Adrenal gland (tissue), 12 donors: ENCODE measurements around the gene GOLPH3. TPM values are rescaled to one million over a fixed set of nuclear protein-coding genes. Genes with fewer than 3 reads are reported as not detected.
"Not testable (repeated sequence)": the region's sequence is repeated elsewhere in the genome, so short reads cannot be mapped to it uniquely, and the experiment has no call there.

ENCODE experiments used
- DNase-seq, 7 donors: peaks; one replicate each; pipeline ENCODE4 v3.0.0-alpha.2; 2019 to 2020
- H3K27ac ChIP-seq, 5 donors: fragments of 200-600 bp; sonication (generic) in 4 of 5; 1 replicate in 3 of 5; 2 replicates in 2 of 5; pipeline versions ENCODE4 v1.5.1 to v1.8.0; 2016 to 2020; ENCODE audit warnings: mild to moderate bottlenecking in 1 of 5
- H3K27me3 ChIP-seq: fragments of 200-600 bp; 2 replicates; pipeline ENCODE4 v1.8.0; 2021
- H3K36me3 ChIP-seq, 2 donors: fragments of 200-600 bp; replicated peaks in 1 of 2; 1 replicate in 1 of 2; 2 replicates in 1 of 2; pipeline versions ENCODE4 v1.5.1 to v1.8.0; 2018 to 2022
- H3K4me1 ChIP-seq, 2 donors: fragments of 200-600 bp; replicated peaks in 1 of 2; 1 replicate in 1 of 2; 2 replicates in 1 of 2; pipeline versions ENCODE4 v1.5.1 to v1.8.0; 2018 to 2021
- H3K4me3 ChIP-seq, 4 donors: fragments of 200-600 bp; sonication (generic) in 3 of 4; one replicate each; pipeline ENCODE4 v1.5.1; 2016 to 2018
- H3K9me3 ChIP-seq, 3 donors: fragments of 200-600 bp; sonication (generic) in 1 of 3; replicated peaks in 1 of 3; 1 replicate in 2 of 3; 2 replicates in 1 of 3; pipeline versions ENCODE4 v1.5.1 to v1.8.0; 2016 to 2021
- POLR2A ChIP-seq, 2 donors: fragments of 450-650 bp; IDR thresholded peaks; one replicate each; pipeline ENCODE4 v1.6.1; 2017; ENCODE audit warnings: antibody characterized with exemption in 2 of 2, mild to moderate bottlenecking in 2 of 2, moderate library complexity in 1 of 2
- WGBS, 4 donors: extraction: QIAGEN DNeasy Blood & Tissue Kit in 2 of 4; methylation state at CpG; one replicate each; pipeline versions ENCODE4 v1.1.5 to v1.1.7; 2013 to 2017; 5-methylcytosine and 5-hydroxymethylcytosine counted together
- intact Hi-C, 2 donors: fragments of 100-400 bp; cut with DNase I; formaldehyde crosslinking; loops; one replicate each; pipeline versions ENCODE4 v1.14.1 to v1.15.0; 2022 to 2023
- polyA plus RNA-seq, 3 donors: library from polyadenylated mRNA; stranded (reverse); fragments of 200-250 nt in 2 of 3; fragments of 350-450 nt in 1 of 3; fragmentation: Illumina TruSeq in 1 of 3; extraction: RNeasy Lipid Tissue Mini Kit (QIAGEN cat#74804) in 1 of 3; gene quantifications; one replicate each; pipeline ENCODE4 v1.2.3, GENCODE V29; 2013 to 2014
- total RNA-seq, 9 donors: library from RNA; depleted of rRNA in 4 of 9; stranded (reverse); fragments of >200 nt in 4 of 9; fragments of 120-200 nt in 1 of 9; fragmentation: NEBNext Ultra II Directional in 1 of 9; extraction: Animal tissue kit (Norgen Biotek cat#: 25700) in 1 of 9; gene quantifications; one replicate each; pipeline versions ENCODE4 v1.1.0 to v1.2.4, GENCODE V29; 2013 to 2023
- TF ChIP-seq, protein P1 (sequence below), 6 experiments: fragments of 450-650 bp in 4 of 6; fragments of 200-600 bp in 2 of 6; sonication (generic) in 1 of 6; IDR thresholded peaks; 1 replicate in 5 of 6; 2 replicates in 1 of 6; pipeline versions ENCODE4 v1.5.1 to v1.8.0; 2016 to 2021; ENCODE audit warnings: antibody characterized with exemption in 6 of 6, mild to moderate bottlenecking in 2 of 6, moderate library complexity in 1 of 6
- donor health status: healthy with polysubstance abuse.
- donor health status: Bipolar disorder and iron deficiency.
- donor health status: DM: yes; HTN: yes; CAD: no.
- donor health status: DM: no; HTN: no; CAD: no.
- donor health status: DM: no; HTN: no; CAD: no.
- donor health status: DM: yes; HTN: yes; CAD: no.

Gene GOLPH3
- total and polyA plus RNA-seq, 12 donors, result 27.8 to 206 (median 77.0) TPM

DNA sequence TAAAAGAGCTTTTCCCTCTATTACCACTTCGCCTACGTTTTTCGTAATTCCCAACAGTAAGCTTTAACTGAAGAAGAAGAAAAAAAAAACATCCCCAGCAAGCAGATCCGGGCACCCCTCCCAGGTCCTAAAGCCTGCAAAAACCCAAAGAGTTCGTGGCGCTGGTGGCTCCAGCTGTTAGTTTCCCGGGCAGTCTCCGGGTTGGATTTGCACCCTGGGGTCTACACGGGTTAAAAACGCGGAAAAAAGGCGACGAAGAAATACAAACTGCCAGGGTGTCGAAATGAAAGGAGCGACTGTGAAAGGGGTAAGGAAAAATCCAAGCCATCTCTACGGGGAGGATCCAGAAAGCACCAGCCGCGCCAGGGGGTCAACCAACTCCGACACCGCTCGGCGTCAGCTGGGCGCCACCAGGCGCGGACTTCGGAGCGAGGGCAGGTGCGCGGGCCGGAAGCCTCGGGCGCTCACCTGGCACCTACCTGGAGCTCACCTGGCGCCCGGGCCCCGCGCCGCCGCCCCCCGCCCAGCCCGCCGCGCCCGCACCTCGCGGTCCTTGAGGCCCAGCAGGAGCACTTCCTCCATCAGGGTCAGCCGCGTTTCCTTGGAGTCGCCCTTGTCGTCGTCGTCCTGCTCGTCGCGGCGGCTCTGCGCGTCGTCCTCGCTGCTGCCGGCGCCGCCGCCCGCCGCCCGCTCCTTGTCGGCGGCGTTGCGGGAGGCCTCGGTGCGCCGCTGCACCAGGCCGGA is 680 bp downstream of the GOLPH3 start:
- Histone ChIP-seq H3K4me3 (peak overlapping the region; percentile 52 to 95 (median 90)), H3K36me3 (peaks cover 0 to 7% of the 10 kb centered on the region in 2 donors), H3K27me3 (no peaks in the 10 kb centered on the region), H3K9me3 (no peaks in the 10 kb centered on the region), H3K4me1 (peaks cover 10 to 36% of the 10 kb centered on the region in 2 donors), H3K27ac (peak overlapping the region; percentile 98 to 100 (median 100))
- WGBS, 4 donors, result 0 to 1% (median 1%) methylated on average over 21 to 74 of the region's 74 CpGs
- no peak for TF ChIP-seq POLR2A (IDR thresholded peaks at IDR 0.05)
- TF ChIP-seq, protein P1, sequence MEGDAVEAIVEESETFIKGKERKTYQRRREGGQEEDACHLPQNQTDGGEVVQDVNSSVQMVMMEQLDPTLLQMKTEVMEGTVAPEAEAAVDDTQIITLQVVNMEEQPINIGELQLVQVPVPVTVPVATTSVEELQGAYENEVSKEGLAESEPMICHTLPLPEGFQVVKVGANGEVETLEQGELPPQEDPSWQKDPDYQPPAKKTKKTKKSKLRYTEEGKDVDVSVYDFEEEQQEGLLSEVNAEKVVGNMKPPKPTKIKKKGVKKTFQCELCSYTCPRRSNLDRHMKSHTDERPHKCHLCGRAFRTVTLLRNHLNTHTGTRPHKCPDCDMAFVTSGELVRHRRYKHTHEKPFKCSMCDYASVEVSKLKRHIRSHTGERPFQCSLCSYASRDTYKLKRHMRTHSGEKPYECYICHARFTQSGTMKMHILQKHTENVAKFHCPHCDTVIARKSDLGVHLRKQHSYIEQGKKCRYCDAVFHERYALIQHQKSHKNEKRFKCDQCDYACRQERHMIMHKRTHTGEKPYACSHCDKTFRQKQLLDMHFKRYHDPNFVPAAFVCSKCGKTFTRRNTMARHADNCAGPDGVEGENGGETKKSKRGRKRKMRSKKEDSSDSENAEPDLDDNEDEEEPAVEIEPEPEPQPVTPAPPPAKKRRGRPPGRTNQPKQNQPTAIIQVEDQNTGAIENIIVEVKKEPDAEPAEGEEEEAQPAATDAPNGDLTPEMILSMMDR (IDR thresholded peaks at IDR 0.05), result no peak
- intact Hi-C loops, result no loop called here
- DNase-seq, result peak; percentile 55 to 79 (median 71)

DNA sequence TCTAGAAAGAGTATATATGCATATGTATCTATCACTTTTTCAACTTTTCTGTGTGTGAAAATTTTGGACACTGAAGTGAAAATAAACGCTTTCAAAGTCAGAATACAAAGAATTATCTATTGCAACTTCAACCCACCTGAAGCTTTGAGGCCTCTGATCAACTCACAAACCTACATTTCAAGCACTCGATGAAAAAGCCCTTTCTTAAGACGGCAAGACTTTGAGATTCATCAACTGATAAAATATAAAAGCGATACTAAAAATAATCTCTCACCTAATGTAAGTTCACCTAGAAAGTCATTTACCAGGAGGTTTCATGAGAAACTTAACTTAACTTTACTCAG is 1.2 kb downstream of the GOLPH3 start:
- peaks cover 13 to 42% of the 10 kb centered on the region in 2 donors for H3K4me1 ChIP-seq
- no peak for DNase-seq
- H3K27ac ChIP-seq, result peak overlapping the region; percentile 98 to 100 (median 100)
- H3K27me3 ChIP-seq, result no peaks in the 10 kb centered on the region
- H3K9me3 ChIP-seq, result no peaks in the 10 kb centered on the region
- 0% methylated on average over 4 of the region's 4 CpGs for WGBS, 4 donors
- intact Hi-C loops, result no loop called here
- TF ChIP-seq POLR2A (IDR thresholded peaks at IDR 0.05), result no peak
- TF ChIP-seq, protein P1 (IDR thresholded peaks at IDR 0.05), result no peak
- H3K4me3 ChIP-seq, result peak overlapping the region; percentile 52 to 95 (median 90)
- H3K36me3 ChIP-seq, result peaks cover 0 to 8% of the 10 kb centered on the region in 2 donors

DNA sequence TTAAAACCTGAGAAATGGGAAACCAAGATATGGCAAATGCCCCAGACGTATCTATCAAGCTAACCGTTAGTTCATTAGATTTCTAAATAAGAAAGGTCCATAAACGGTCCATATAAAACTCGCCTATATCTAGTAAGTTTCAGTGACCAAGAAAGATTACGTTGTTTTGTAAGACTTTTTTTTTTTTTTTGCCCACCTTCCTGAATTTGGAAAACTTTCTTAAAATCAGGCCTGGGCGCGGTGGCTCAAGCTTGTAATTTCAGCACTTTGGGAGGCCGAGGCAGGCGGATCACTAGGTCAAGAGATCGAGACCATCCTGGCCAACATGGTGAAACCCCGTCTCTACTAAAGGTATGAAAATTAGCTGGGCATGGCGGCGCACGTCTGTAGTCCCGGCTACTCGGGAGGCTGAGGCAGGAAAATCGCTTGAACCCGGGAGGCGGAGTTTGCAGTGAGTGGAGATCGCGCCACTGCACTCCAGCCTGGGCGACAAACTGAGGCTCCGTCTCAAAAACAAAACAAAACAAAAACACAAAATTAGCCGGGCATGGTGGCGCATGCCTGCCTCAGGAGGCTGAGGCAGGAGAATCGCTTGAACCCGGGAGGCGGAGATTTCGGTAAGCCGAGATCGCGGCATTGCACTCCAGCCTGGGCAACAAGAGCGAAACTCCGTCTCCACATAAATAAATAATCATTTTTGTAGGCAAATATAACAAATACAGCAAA is 1.8 kb downstream of the GOLPH3 start:
- Histone ChIP-seq H3K36me3 (peaks cover 0 to 13% of the 10 kb centered on the region in 2 donors), H3K27ac (peak overlapping the region; percentile 98 to 100 (median 100)), H3K4me3 (peak overlapping the region; percentile 52 to 95 (median 90)), H3K4me1 (peaks cover 17 to 47% of the 10 kb centered on the region in 2 donors)
- intact Hi-C loops, H3K27me3 ChIP-seq, H3K9me3 ChIP-seq: not testable (repeated sequence)
- peak in 1 of 7 donors; percentile 14 for DNase-seq
- whole genome bisulfite sequencing, 4 donors, result 6 to 11% (median 8%) methylated on average over 30 to 34 of the region's 34 CpGs

DNA sequence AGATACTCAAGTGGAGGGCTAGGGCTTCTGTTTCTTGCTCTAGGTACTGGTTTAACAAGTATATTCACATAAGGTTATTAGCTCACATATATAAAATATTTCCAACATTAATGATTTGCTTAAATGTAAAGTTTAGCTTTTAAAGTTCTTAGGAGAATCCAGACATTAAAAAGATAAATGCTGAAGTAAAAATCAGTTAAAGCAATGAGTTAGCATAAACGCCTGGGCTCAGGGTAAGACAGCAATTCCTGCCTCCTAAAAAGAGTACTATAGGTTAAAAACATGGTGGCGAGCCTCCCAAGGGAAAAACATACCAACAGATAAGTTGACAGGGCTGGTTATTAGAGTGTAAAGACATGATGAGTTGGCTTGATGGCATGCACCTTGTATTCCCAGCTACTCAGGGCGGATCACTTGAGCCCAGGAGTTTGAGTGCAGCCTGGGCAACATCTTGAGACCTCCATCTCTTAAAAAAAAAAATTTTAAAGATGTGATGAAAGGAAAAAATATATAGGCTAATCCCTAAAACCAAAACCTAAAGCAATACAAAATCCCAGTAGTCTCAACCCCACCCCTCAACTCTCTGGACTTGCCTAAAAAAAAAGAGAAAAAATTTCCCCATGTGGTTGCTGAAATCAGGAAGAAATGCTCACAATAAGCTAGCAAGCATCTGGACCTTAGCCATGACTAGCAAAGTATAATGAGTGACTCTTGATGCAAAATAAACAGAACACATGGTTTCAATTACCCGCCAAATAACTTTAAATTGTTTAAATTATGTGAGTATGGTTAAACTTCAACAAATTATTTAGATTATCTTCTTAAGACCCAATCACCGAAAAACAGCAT is 3.6 kb downstream of the GOLPH3 start:
- no peak for DNase-seq
- peaks cover 0 to 14% of the 10 kb centered on the region in 2 donors for H3K36me3 ChIP-seq
- H3K9me3 ChIP-seq, result no peaks in the 10 kb centered on the region
- TF ChIP-seq POLR2A (IDR thresholded peaks at IDR 0.05), result no peak
- TF ChIP-seq, protein P1 (IDR thresholded peaks at IDR 0.05), result no peak
- H3K27me3 ChIP-seq, result no peaks in the 10 kb centered on the region
- H3K27ac ChIP-seq, result peak overlapping the region in 1 of 5 donors; percentile 70
- intact Hi-C loops, result no loop called here
- H3K4me3 ChIP-seq, result peak overlapping the region in 1 of 4 donors; percentile 14
- WGBS, 4 donors, result 81 to 90% (median 82%) methylated on average over 5 of the region's 5 CpGs
- peaks cover 19 to 64% of the 10 kb centered on the region in 2 donors for H3K4me1 ChIP-seq
